Stimulated activated naive CD4-positive, alpha-beta T cell treated with Interleukin-2 at 50 U/mL for 16 hours (primary cell): ENCODE results near the gene SLC25A31.

ENCODE experiments used
- DNase-seq: peaks from one replicate; lab custom pipeline; 2025; lab: John Stamatoyannopoulos, UW

Gene SLC25A31

GRCh38 chr4:127730142-127730913, at the start of gene SLC25A31:
TSS of gene SLC25A31 (plus strand) at chr4:127730400. CDS start at chr4:127730546, 146 bp downstream.
- no peak for DNase-seq

- DNase-seq = no peak
These were observed 44.9 kb upstream of the SLC25A31 start for GRCh38 chr4:127685292-127685691.

- no peak for DNase-seq
These were observed 43.5 kb upstream of the SLC25A31 start for GRCh38 chr4:127686658-127687057.

GRCh38 chr4:127687580-127687979, 42.6 kb upstream of the SLC25A31 start:
- DNase-seq = no peak

GRCh38 chr4:127698789-127699200, 31.4 kb upstream of the SLC25A31 start:
- no peak for DNase-seq

GRCh38 chr4:127708985-127709384, 21.2 kb upstream of the SLC25A31 start:
- DNase-seq = no peak

- no peak for DNase-seq
These were observed 20.7 kb upstream of the SLC25A31 start for GRCh38 chr4:127709456-127709855.

- DNase-seq = no peak
These were observed 1.2 kb downstream of the SLC25A31 start for GRCh38 chr4:127731406-127731805.

GRCh38 chr4:127732623-127733328, 2.6 kb downstream of the SLC25A31 start:
- DNase-seq = no peak

- no peak for DNase-seq
These were observed 4.8 kb downstream of the SLC25A31 start for GRCh38 chr4:127734976-127735375.

GRCh38 chr4:127737295-127737694, 7.1 kb downstream of the SLC25A31 start:
- DNase-seq = no peak

GRCh38 chr4:127741247-127741646, 11.0 kb downstream of the SLC25A31 start:
- DNase-seq = no peak

- no peak for DNase-seq
These were observed 17.7 kb downstream of the SLC25A31 start for GRCh38 chr4:127747883-127748282.

GRCh38 chr4:127748957-127749356, 18.8 kb downstream of the SLC25A31 start:
- no peak for DNase-seq

GRCh38 chr4:127756906-127757305, 26.7 kb downstream of the SLC25A31 start:
- DNase-seq = no peak

GRCh38 chr4:127759228-127759820, 29.1 kb downstream of the SLC25A31 start:
- DNase-seq = no peak

- no peak for DNase-seq
These were observed 29.7 kb downstream of the SLC25A31 start for GRCh38 chr4:127759893-127760292.

- no peak for DNase-seq
These were observed 41.5 kb downstream of the SLC25A31 start for GRCh38 chr4:127771535-127772275.

GRCh38 chr4:127772769-127773671, 42.8 kb downstream of the SLC25A31 start:
- no peak for DNase-seq

GRCh38 chr4:127775843-127776242, 45.6 kb downstream of the SLC25A31 start:
- DNase-seq = no peak

GRCh38 chr4:127776620-127777019, 46.4 kb downstream of the SLC25A31 start:
- no peak for DNase-seq
